ENCODE data around the gene LEFTY2. TPM values are rescaled to one million over a fixed set of nuclear protein-coding genes. Genes with fewer than 3 reads are reported as not detected.
A peak's percentile ranks its signal among the peaks of the same experiment; 100 is the strongest.

LEFTY2 gene
- total and polyA plus RNA-seq, 10 of the 15 experiments (the other 5 are each of a cell fraction or from before 2014, with no cell fraction given), result not detected

DNA sequence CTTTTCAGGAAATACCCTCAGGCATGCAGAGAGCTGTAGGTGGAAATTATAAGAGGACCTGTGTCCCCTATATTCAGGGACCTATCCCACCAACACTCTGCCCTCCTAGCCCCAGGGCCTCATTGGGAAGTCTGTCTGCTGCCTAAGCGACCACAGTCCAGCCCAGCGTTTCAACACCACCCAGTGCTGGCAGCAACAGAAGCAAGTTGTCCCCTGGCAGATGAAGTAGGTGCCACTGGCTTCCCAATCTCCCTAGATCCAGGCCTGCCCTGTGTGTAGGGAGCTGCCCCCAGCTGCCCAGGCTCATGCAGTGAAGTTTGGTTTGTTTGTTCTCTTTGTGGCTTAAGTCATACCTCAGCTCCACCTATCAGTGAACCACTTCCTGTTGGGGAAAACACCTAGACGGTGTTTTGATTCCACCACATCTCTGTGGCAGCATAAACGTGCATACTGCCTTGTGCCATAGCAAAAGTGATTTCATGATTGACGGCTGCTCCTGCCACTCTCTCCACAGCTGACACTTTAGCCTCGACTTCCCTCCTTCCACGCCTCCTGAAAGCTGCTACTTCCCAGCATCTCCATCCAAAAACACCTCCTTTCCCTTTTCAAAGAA lies 44.0 kb downstream of the LEFTY2 start (continued):
- TF ChIP-seq RELB (IDR thresholded peaks at IDR 0.05; ENCODE audit: low read depth) (peak; percentile 88), MTA2 (IDR thresholded peaks at IDR 0.05; ENCODE audit: low read depth) (peak; percentile 81; the same call in 1 of the 2 replicates), CBFB (IDR thresholded peaks at IDR 0.05; ENCODE audit: low read depth) (0 out of 2 replicates have a peak, but pooled peaks have one; percentile 47), BCLAF1 (IDR thresholded peaks at IDR 0.05) (no peak), FOS (IDR thresholded peaks at IDR 0.05; ENCODE audit: borderline replicate concordance, extremely low read depth, insufficient read length) (no peak), HDAC2 (IDR thresholded peaks at IDR 0.05) (no peak), POLR2A (IDR thresholded peaks at IDR 0.05; ENCODE audit: low read depth, low read length) (peak; percentile 69), BCL11A (IDR thresholded peaks at IDR 0.05; ENCODE audit: low read depth, low read length) (no peak), SMC3 (IDR thresholded peaks at IDR 0.05; ENCODE audit: borderline replicate concordance, low read length) (no peak), SREBF2 (IDR thresholded peaks at IDR 0.05; ENCODE audit: low read length) (no peak), NFYB (IDR thresholded peaks at IDR 0.05; ENCODE audit: insufficient read depth, low read depth, low read length) (peak; percentile 65)
- TF ChIP-seq, protein P1, sequence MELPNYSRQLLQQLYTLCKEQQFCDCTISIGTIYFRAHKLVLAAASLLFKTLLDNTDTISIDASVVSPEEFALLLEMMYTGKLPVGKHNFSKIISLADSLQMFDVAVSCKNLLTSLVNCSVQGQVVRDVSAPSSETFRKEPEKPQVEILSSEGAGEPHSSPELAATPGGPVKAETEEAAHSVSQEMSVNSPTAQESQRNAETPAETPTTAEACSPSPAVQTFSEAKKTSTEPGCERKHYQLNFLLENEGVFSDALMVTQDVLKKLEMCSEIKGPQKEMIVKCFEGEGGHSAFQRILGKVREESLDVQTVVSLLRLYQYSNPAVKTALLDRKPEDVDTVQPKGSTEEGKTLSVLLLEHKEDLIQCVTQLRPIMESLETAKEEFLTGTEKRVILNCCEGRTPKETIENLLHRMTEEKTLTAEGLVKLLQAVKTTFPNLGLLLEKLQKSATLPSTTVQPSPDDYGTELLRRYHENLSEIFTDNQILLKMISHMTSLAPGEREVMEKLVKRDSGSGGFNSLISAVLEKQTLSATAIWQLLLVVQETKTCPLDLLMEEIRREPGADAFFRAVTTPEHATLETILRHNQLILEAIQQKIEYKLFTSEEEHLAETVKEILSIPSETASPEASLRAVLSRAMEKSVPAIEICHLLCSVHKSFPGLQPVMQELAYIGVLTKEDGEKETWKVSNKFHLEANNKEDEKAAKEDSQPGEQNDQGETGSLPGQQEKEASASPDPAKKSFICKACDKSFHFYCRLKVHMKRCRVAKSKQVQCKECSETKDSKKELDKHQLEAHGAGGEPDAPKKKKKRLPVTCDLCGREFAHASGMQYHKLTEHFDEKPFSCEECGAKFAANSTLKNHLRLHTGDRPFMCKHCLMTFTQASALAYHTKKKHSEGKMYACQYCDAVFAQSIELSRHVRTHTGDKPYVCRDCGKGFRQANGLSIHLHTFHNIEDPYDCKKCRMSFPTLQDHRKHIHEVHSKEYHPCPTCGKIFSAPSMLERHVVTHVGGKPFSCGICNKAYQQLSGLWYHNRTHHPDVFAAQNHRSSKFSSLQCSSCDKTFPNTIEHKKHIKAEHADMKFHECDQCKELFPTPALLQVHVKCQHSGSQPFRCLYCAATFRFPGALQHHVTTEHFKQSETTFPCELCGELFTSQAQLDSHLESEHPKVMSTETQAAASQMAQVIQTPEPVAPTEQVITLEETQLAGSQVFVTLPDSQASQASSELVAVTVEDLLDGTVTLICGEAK (IDR thresholded peaks at IDR 0.05; ENCODE audit: borderline replicate concordance), result peak; percentile 53; the same call in 1 of the 2 replicates
- TF ChIP-seq, protein P2, sequence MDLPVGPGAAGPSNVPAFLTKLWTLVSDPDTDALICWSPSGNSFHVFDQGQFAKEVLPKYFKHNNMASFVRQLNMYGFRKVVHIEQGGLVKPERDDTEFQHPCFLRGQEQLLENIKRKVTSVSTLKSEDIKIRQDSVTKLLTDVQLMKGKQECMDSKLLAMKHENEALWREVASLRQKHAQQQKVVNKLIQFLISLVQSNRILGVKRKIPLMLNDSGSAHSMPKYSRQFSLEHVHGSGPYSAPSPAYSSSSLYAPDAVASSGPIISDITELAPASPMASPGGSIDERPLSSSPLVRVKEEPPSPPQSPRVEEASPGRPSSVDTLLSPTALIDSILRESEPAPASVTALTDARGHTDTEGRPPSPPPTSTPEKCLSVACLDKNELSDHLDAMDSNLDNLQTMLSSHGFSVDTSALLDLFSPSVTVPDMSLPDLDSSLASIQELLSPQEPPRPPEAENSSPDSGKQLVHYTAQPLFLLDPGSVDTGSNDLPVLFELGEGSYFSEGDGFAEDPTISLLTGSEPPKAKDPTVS (IDR thresholded peaks at IDR 0.05; ENCODE audit: low read depth, low read length), result no peak
- TF ChIP-seq, protein P3, sequence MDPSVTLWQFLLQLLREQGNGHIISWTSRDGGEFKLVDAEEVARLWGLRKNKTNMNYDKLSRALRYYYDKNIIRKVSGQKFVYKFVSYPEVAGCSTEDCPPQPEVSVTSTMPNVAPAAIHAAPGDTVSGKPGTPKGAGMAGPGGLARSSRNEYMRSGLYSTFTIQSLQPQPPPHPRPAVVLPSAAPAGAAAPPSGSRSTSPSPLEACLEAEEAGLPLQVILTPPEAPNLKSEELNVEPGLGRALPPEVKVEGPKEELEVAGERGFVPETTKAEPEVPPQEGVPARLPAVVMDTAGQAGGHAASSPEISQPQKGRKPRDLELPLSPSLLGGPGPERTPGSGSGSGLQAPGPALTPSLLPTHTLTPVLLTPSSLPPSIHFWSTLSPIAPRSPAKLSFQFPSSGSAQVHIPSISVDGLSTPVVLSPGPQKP (IDR thresholded peaks at IDR 0.05; ENCODE audit: low read depth, low read length), result no peak
